Measurements from ENCODE around the gene ZDHHC1. TPM values are rescaled to one million over a fixed set of nuclear protein-coding genes. Genes with fewer than 3 reads are reported as not detected.

Gene ZDHHC1
- total RNA-seq, 2 donors from 2014 or later = 8.4 to 10.6 TPM

DNA sequence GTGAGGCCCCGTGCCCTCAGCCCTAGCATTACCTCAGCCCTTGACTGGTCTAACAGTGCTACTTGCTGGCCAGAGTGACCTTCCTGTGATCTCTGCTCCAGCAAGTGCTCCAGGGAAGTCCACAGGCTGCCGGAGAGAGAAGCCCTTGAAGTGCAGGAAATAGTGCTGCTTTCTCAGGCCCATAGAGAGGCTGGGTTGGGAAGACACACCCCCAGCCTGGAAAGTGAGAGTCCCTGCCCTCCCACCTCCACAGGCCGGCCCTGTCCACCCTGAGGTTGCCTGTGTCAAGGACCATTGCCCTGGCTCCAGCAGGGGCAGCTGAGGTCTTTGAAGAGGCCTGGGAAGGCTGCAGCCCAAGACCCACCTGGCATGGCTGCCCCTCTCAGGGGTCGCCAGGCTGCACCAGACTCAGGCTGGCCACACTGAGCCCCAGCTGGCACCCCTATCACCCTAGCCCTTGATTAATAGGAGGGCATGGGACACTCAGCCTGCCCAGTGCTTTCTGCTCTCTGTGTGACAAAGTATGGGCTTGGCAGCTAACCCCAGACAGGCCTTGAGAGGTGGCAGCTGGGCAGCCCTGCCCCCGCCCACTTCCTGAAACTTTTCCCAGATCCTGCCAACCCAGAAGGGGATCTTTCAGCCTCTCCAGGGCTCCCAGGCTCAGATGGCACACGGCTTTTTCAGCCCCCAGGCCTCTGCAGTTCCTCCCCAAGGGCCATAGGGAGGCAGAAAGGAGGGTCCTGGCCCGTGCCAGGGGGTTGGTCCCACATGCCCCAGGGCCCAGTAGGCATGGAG lies 43.0 kb upstream of the ZDHHC1 start:
- no peaks in the 10 kb centered on the region for H3K27me3 ChIP-seq (ENCODE audit: control insufficient read depth, insufficient read depth, low read length, poor library complexity, severe bottlenecking)
- Mint-ChIP-seq H3K27ac (no peak overlapping the region), H3K4me1 (no peaks in the 10 kb centered on the region), H3K9me3 (no peaks in the 10 kb centered on the region), H3K4me3 (no peak overlapping the region), H3K27me3 (ENCODE audit: insufficient read depth) (no peaks in the 10 kb centered on the region), H3K36me3 (ENCODE audit: low read depth) (no peaks in the 10 kb centered on the region)
- H3K36me3 ChIP-seq (ENCODE audit: control insufficient read depth, insufficient read depth, low read length) = peaks cover 12% of the 10 kb centered on the region
- H3K9me3 ChIP-seq (ENCODE audit: control insufficient read depth, low read length) = no peaks in the 10 kb centered on the region
- no peaks in the 10 kb centered on the region for H3K4me1 ChIP-seq (ENCODE audit: control insufficient read depth, insufficient read depth, low read length)
- no peak for DNase-seq
- H3K27ac ChIP-seq (ENCODE audit: low read depth, low read length) = no peak overlapping the region
- WGBS, 2 experiments (ENCODE audit: insufficient coverage in 1 of 2, insufficient read length in 1 of 2) = 88 to 90% methylated on average over 5 to 7 of the region's 7 CpGs
- no peak overlapping the region for H3K4me3 ChIP-seq (ENCODE audit: low read length)
- H3K9ac ChIP-seq (ENCODE audit: extremely low read depth, low read length, poor library complexity, severe bottlenecking) = no peak overlapping the region
- TF ChIP-seq, protein P1, sequence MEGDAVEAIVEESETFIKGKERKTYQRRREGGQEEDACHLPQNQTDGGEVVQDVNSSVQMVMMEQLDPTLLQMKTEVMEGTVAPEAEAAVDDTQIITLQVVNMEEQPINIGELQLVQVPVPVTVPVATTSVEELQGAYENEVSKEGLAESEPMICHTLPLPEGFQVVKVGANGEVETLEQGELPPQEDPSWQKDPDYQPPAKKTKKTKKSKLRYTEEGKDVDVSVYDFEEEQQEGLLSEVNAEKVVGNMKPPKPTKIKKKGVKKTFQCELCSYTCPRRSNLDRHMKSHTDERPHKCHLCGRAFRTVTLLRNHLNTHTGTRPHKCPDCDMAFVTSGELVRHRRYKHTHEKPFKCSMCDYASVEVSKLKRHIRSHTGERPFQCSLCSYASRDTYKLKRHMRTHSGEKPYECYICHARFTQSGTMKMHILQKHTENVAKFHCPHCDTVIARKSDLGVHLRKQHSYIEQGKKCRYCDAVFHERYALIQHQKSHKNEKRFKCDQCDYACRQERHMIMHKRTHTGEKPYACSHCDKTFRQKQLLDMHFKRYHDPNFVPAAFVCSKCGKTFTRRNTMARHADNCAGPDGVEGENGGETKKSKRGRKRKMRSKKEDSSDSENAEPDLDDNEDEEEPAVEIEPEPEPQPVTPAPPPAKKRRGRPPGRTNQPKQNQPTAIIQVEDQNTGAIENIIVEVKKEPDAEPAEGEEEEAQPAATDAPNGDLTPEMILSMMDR (conservative IDR thresholded peaks at IDR 0.05) = no peak

DNA sequence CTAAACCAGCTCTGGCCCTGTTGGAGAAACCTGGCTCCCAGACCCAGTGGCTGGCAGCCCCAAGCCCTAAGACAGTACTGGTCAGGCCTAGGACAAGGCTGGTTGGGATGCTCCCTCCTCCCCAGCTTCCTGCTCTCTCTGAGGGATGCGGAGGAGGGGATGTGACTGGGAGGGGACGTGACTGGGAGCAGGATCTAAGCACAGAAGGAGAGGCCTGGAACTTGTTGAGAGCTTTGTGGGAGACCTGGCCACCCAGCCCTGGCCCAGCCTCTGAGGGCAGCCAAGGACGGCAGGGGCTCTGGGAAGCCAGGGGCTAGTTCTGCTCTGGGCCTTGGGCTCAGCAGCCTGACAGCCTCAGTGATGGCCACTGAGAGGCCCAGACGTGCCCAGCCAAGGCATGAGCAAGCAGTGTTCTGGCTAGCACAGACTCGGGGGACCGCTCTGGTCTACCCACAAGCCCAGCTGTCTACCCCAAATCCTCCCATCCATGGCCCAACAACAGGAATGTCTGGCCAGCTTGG lies 41.9 kb upstream of the ZDHHC1 start:
- no peak overlapping the region for H3K9ac ChIP-seq (ENCODE audit: extremely low read depth, low read length, poor library complexity, severe bottlenecking)
- H3K4me1 Mint-ChIP-seq = no peaks in the 10 kb centered on the region

DNA sequence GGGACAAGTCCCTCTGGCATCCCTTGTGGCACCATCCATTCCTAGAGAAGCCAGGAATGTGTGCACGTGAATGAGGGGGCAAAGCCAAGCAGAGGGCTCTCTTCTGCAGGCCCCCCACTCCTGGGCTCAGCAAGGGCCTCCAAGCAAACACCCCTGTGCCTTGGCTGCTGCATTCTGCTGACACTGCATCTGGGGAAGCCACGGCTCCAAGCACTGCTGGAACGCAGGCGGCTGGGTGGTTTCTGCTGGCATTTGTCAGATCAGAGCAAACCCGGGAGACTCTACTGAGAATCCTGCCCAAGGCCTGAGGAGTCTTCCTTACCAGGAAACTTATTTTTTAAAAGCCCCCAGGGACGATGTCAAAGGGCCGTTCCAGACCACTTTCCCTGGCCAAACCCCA lies 41.3 kb upstream of the ZDHHC1 start:
- Mint-ChIP-seq H3K4me1 (no peaks in the 10 kb centered on the region), H3K27me3 (ENCODE audit: insufficient read depth) (no peaks in the 10 kb centered on the region), H3K4me3 (no peak overlapping the region), H3K36me3 (ENCODE audit: low read depth) (no peaks in the 10 kb centered on the region), H3K9me3 (no peaks in the 10 kb centered on the region), H3K27ac (no peak overlapping the region)
- H3K27me3 ChIP-seq (ENCODE audit: control insufficient read depth, insufficient read depth, low read length, poor library complexity, severe bottlenecking) = no peaks in the 10 kb centered on the region
- no peak overlapping the region for H3K27ac ChIP-seq (ENCODE audit: low read depth, low read length)
- DNase-seq = no peak
- H3K36me3 ChIP-seq (ENCODE audit: control insufficient read depth, insufficient read depth, low read length) = peaks cover 12% of the 10 kb centered on the region
- H3K9ac ChIP-seq (ENCODE audit: extremely low read depth, low read length, poor library complexity, severe bottlenecking) = no peak overlapping the region
- TF ChIP-seq, protein P1 (conservative IDR thresholded peaks at IDR 0.05) = no peak
- H3K9me3 ChIP-seq (ENCODE audit: control insufficient read depth, low read length) = no peaks in the 10 kb centered on the region
- no peaks in the 10 kb centered on the region for H3K4me1 ChIP-seq (ENCODE audit: control insufficient read depth, insufficient read depth, low read length)
- H3K4me3 ChIP-seq (ENCODE audit: low read length) = no peak overlapping the region
- WGBS, 2 experiments (ENCODE audit: insufficient coverage in 1 of 2, insufficient read length in 1 of 2) = 91 to 97% methylated on average over 4 to 7 of the region's 7 CpGs

More for the DNA sequence above, 41.9 kb upstream of the ZDHHC1 start:
- WGBS, 2 experiments (ENCODE audit: insufficient coverage in 1 of 2, insufficient read length in 1 of 2) = 85 to 100% methylated on average over 3 to 6 of the region's 6 CpGs
- Mint-ChIP-seq H3K4me3 (no peak overlapping the region), H3K27ac (no peak overlapping the region), H3K27me3 (ENCODE audit: insufficient read depth) (no peaks in the 10 kb centered on the region), H3K36me3 (ENCODE audit: low read depth) (no peaks in the 10 kb centered on the region), H3K9me3 (no peaks in the 10 kb centered on the region)
- H3K27me3 ChIP-seq (ENCODE audit: control insufficient read depth, insufficient read depth, low read length, poor library complexity, severe bottlenecking) = no peaks in the 10 kb centered on the region
- H3K36me3 ChIP-seq (ENCODE audit: control insufficient read depth, insufficient read depth, low read length) = peaks cover 12% of the 10 kb centered on the region
- H3K4me1 ChIP-seq (ENCODE audit: control insufficient read depth, insufficient read depth, low read length) = no peaks in the 10 kb centered on the region
- TF ChIP-seq, protein P1 (conservative IDR thresholded peaks at IDR 0.05) = no peak
- H3K27ac ChIP-seq (ENCODE audit: low read depth, low read length) = no peak overlapping the region
- DNase-seq = no peak
- H3K9me3 ChIP-seq (ENCODE audit: control insufficient read depth, low read length) = no peaks in the 10 kb centered on the region
- no peak overlapping the region for H3K4me3 ChIP-seq (ENCODE audit: low read length)

Data from endodermal cell (in vitro differentiated cells).